Measurements from ENCODE around the gene LZTS2.

- TF ChIP-seq OSR1 (CRISPR knock-in tag; IDR thresholded peaks at IDR 0.05) (no peak), CREB5 (CRISPR knock-in tag; IDR thresholded peaks at IDR 0.05; ENCODE audit: low read depth) (no peak), ZNF565 (CRISPR knock-in tag; conservative IDR thresholded peaks at IDR 0.05; ENCODE audit: low read depth) (no peak), ARNTL (CRISPR knock-in tag; IDR thresholded peaks at IDR 0.05; ENCODE audit: borderline replicate concordance, low read depth) (no peak), BACH2 (CRISPR knock-in tag; IDR thresholded peaks at IDR 0.05; ENCODE audit: borderline replicate concordance) (no peak), ZNF70 (CRISPR knock-in tag; IDR thresholded peaks at IDR 0.05) (no peak), TOX (CRISPR knock-in tag; IDR thresholded peaks at IDR 0.05; ENCODE audit: borderline replicate concordance) (no peak), GLIS3 (CRISPR knock-in tag; IDR thresholded peaks at IDR 0.05) (no peak)
Measured at GRCh38 chr10:100984672-100985177, 14.9 kb upstream of the LZTS2 start.

Measured in SK-N-SH treated with all-trans-retinoic acid at 6 μM for 48 hours (cell line).